Adipose tissue (tissue), 3 donors: Measurements from ENCODE around the gene CNNM3. TPM values are rescaled to one million over a fixed set of nuclear protein-coding genes. Genes with fewer than 3 reads are reported as not detected.
"Not testable (repeated sequence)": the region's sequence is repeated elsewhere in the genome, so short reads cannot be mapped to it uniquely, and the experiment has no call there.

ENCODE experiments used
- H3K27ac ChIP-seq: one replicate; pipeline ENCODE4 v1.5.1; 2013; ENCODE audit warnings: low read depth, low read length
- WGBS, 3 donors: extraction: QIAGEN DNeasy Blood & Tissue Kit; methylation state at CpG; one replicate each; pipeline ENCODE4 v1.1.7; 2013; 5-methylcytosine and 5-hydroxymethylcytosine counted together
- polyA plus RNA-seq, 3 donors: library from polyadenylated mRNA; stranded (reverse); fragments of 200-250 nt; gene quantifications; one replicate each; pipeline ENCODE4 v1.2.3, GENCODE V29; 2013
- donor health status: healthy with polysubstance abuse.
- donor health status: Bipolar disorder and iron deficiency.
- donor health status: healthy.

CNNM3 gene
- polyA plus RNA-seq, 3 donors: 3.6 to 17.9 (median 8.3) TPM

GRCh38 chr2:96853321-96853720 is 37.3 kb downstream of the CNNM3 start:
- no peak overlapping the region for H3K27ac ChIP-seq
- 94 to 96% (median 94%) methylated on average over 15 of the region's 15 CpGs for WGBS, 3 donors

DNA sequence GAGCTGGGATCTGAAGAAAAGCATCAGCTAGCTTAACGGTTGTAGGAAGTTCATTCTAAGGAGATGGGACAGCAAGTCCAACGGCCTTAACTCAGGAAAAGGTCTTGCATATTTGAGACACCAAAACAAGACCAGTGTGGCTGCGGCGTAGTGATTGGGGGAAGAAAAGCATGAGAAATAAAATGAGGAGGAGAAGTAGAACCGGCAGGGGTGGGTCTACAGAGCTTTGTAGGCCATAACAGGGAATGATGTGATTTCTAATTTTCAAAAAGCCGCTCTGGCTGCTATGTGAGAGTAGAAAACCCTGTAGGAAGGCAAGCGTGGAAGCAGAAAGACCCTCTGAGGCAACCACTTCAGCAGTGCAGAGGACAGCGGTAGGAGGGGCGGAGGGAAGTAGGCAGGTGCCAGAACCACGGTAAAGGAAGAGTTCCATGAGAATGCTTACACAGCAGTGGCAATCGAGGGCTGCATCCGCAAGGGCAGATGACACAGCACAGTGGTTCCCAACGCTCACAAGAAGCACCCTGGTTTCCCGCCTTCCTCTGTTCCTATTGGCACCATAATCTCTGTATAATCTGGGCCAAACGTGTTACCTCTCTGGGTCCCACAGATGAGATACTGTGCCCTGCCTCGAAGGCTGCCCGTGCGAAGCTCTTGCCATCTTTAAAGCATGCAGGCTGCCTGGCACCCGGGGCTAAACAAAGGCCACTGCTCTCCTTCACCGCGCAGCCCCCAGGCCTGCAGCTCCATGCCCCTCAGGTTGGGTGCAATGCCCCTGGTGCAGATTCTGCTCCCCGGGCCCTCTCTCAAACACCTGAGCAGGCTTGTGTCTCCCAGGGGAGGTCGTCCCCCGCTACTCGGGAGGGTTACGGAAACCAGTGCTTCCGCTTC is 41.0 kb downstream of the CNNM3 start:
- 11 to 19% (median 15%) methylated on average over 27 of the region's 27 CpGs for WGBS, 3 donors
- no peak overlapping the region for H3K27ac ChIP-seq

GRCh38 chr2:96857667-96858372 is 41.8 kb downstream of the CNNM3 start, which contains the start of gene ANKRD39:
Gene ANKRD39, minus strand, starts transcription at chr2:96858016. Its CDS starts 29 bp downstream, at chr2:96857987.
- H3K27ac ChIP-seq: no peak within 1 kb of the TSS
- WGBS, 3 donors: 0% methylated on average over 77 to 81 of the region's 81 CpGs

DNA sequence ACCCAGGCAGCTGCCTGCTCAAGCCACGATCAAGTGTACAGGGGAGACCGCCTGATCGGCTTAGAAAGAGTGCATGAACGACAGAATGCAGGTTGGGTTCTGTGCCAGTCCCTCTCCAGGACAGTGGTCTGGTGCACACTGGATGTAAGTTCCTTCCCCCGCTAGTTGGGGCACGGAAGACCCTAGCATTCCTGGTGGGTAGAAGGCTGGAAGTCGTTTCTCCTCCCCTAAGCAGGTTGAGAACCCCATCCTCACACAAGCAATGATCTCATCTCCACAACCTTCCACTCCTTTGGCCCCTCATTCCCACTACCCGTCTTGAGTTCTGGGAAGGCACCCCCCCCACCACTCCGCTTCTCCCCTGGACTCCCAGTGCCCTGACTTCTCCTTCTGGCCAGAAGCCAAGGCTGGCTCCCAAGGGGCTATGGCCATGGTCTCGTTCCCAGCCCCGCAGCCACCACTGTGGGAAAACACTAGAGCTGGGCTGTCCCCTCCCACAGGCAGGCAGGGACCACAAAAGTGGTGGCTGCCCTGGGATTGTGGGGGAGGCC is 43.1 kb downstream of the CNNM3 start:
- no peak overlapping the region for H3K27ac ChIP-seq
- WGBS, 3 donors: 40 to 69% (median 44%) methylated on average over 11 of the region's 11 CpGs

- H3K27ac ChIP-seq: no peak overlapping the region
- WGBS, 3 donors: 32 to 52% (median 37%) methylated on average over 4 of the region's 4 CpGs
Observed at GRCh38 chr2:96859681-96860064, 43.6 kb downstream of the CNNM3 start.

DNA sequence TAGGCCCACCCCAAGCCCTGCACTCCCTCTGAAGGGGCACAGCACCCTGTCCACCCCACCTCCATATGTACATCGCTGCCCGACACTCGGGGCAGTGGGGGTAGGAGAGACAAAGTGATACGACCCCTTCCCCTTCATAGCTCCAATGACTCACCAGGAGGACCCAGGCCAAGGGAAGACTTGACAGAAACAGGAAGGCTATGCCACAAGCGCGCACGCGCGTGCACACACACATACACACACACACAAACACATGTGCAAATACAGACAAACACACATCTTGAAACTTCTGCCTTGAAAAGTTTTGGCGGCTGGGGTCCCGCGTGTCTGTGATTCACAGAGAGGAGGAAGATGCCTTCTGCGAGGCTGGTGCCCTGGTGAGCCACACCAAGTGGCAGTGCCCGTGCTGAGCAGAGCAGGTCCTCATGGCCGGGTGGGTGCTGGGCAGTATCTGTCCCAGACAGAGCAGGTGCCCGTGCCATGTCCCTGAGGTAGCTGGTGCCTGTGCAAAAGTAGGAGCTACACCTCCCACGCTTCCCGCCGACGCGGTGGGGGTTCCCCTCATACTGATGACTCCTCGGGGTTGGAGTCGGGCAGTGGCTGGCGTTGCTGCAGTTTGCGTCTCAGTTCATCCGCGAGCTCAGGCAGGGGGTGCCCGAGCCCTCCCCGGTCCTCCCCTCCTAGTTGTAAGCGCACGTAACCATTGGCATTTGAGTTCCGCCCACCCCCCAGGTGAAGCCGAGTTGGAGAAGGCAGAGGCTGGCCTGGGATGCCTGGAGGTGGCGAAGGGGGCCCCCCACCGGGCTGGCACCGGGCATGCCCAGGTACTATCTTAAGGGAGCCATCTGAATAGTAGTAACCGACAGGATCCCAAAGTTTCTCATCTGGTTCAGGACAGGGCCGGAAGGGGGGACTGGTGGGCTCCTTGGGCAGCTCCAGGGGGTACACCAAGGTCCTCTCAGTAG is 44.3 kb downstream of the CNNM3 start:
- H3K27ac ChIP-seq: no peak overlapping the region
- 69 to 83% (median 70%) methylated on average over 38 of the region's 38 CpGs for WGBS, 3 donors

- H3K27ac ChIP-seq: no peak overlapping the region
- WGBS, 3 donors: 90 to 95% (median 95%) methylated on average over 17 of the region's 17 CpGs
Observed at GRCh38 chr2:96861074-96861473, 45.0 kb downstream of the CNNM3 start.

GRCh38 chr2:96863056-96863455 is 47.0 kb downstream of the CNNM3 start:
- H3K27ac ChIP-seq: not testable (repeated sequence)
- 71 to 90% (median 77%) methylated on average over 4 of the region's 4 CpGs for WGBS, 3 donors

DNA sequence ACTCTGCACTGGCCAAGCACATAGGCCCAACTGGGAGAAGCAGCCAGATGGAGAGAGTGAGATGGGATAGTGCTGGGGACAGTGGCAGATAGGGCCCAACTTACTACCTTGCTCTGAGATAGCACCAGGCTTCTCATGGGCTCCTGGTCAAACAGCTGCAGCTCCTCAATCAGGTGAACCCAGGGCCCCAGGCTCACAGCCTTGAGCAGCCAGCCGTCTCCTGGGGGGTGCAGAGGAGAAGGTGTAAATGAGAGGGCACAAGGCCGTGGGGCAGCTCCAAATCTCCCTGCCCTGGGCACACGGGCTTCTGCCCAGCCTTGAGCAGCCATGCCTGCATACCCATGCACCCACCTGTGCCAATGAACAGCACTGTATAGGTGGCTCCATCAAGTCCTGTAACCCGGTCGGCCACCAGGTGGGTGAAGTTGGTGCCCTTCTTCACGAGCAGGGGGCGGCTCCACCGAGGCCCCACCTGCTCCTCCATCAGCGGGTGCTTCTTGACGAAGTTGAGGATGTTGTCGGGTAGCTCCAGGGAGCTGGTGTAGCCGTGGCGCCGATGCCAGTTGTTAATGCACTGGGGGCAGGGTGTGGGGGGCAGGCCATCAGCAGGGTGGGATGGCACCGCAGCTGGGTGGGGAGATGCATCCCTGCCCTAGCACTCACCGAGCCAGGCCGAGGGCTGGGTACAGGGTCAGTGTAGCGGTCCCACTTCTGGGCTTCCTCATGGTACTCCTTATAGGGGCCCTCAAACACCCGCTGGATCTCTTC is 47.7 kb downstream of the CNNM3 start:
- H3K27ac ChIP-seq: no peak overlapping the region
- 92 to 95% (median 93%) methylated on average over 18 to 19 of the region's 19 CpGs for WGBS, 3 donors

DNA sequence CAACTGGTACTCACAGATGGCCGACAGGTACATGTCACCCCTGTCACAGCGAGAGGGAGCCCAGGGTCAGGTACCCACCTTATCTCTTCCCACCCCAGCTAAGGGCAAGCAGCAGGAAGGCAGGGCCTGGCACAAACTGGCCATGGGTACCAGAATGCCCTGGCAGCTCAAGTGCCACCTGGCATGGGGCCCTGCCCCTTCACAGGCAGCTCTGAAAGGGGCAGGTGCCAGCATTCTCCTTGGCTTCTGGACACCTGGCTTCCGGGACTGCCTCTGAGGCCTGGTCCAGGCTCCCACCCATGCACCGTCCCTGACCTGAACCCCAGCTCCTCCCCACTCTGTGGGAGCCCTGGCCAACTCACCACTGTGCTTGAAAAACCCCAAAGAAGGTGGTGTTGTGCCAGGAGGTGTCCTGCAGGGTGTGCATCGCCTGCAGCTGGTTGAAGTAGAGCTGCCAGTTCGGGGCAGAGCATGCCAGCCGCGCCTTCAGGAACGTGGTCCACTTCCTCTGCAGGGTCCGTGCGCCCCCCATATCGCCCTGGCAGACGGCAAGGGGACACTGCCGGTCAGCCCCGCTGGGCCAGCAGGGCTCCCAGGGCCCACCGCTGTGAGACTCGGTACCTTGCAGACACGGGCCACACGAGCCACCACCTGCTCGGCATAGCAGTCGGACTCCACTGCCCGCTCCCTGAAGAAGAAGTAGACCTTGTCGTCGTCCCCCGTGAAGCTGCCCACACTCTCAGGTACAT is 48.4 kb downstream of the CNNM3 start:
- 88 to 90% (median 90%) methylated on average over 25 of the region's 25 CpGs for WGBS, 3 donors
- H3K27ac ChIP-seq: no peak overlapping the region

DNA sequence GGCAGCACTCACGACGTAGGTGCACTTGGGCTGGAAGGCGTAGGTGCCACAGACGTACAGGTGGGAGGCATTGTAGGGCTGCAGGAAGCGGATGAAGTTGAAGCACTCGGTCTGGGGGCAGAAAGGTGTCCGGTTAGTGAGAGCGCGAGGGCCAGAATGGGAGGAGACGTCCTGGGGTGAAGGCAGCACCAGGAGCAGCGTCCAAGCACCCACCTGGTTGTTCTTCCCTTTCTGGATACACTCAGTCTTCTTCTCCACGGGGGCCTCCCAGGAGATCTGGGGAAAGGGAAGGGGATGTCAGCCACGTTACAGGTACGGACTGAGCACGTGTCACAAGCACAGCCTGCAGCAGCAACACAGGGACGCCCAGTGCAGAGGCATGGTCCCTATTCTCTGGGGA is 49.6 kb downstream of the CNNM3 start:
- no peak overlapping the region for H3K27ac ChIP-seq
- 80 to 84% (median 83%) methylated on average over 16 of the region's 16 CpGs for WGBS, 3 donors

DNA sequence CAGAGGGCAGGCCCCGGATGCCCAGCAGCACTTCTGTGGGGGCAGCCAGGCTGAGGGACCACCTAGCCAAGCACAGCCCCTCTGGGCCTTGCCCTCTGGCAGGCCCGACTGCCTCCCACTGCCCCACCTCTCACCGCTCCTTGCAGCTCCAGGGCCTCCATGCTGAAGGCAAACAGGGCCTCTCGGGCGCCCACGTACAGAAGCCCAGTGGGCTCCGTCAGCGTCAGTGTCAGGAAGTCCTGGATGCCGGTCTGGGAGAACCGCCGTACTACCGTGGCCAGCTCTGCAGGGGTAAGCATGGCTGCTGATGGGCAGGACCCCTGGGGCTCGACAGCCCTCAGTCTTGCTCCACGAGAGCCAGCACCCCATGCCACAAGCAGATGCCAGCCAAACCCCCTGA is 50.1 kb downstream of the CNNM3 start:
- WGBS, 3 donors: 59 to 78% (median 60%) methylated on average over 14 of the region's 14 CpGs
- H3K27ac ChIP-seq: no peak overlapping the region

- WGBS, 3 donors: 37 to 82% (median 42%) methylated on average over 7 to 8 of the region's 8 CpGs
- no peak overlapping the region for H3K27ac ChIP-seq
Observed at GRCh38 chr2:96866586-96866985, 50.5 kb downstream of the CNNM3 start.

DNA sequence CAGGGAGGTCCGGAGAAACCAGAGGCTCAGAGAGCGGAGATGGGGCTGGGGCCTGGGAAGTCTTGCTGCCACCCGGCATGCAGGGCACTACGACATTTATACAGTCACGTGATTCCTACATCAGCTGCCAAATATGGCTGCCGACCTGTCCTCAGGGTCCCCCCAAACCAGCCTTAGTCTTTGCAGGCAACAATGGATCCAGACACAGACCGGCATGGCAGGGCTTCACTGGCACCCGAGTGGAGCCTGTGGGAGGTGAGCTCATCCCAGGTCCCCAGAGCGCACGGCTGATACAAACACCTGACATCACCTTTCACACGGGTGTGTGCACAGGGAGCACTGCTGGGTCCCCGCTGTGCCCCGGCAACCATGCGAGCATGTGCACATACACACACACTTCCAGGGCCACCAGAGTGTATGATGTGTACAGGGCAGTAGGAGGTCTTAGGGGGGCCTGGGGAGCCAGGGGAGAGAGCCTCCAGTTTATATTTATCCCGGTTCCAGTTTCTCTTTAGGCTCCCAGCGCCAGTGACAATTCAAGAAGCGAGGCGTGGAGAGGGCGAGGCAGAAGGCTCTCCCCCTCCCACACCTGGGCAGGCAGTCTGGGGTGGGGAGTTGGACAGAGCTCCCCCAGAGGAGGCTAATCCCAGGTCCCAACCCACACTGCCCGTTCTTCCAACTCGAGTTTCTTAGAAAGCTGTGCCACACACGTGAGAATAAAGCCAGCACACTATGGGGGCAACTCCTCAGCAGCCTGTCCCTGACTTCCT is 51.1 kb downstream of the CNNM3 start:
- 48 to 70% (median 51%) methylated on average over 22 of the region's 22 CpGs for WGBS, 3 donors
- peak overlapping the region; percentile 22 for H3K27ac ChIP-seq

DNA sequence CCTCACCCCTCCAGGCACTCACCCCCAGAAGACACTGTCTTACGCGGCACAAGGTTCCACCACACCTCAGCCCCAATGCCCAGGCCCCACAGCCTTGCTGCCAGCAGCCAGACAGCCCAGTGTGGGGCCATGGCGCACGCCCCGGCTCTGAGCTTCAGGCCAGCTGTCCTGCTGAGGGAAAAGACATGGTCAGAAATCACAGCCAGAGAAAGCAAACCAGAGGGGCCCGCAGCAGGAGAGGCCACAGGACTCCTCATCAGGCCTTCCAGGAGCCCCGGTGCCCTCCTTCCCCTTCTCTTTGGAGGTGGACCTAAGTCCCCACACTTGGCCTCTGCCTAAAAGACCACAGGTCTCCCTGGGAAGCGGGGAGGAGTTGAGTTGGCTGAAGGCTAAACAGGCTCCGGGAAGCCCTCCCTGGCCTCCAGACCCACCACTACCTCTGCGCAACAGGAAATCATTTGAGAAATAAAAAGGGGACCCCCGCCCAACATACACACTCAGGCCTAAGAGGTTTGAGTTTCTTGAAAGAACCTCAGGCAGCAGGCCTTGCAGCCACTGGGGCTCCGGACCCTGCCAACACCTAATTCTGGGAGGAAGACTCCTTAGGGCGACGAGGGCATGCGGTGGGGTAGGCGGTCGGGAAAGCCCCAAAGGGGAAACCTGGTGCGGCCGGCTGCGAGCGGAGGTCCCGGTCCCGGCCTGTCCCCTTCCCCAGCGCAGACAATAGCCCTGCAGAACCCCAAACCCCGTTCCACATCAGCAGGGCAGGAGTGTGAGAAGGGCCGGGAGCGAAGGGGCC is 51.9 kb downstream of the CNNM3 start:
- peak overlapping the region; percentile 75 for H3K27ac ChIP-seq
- 9 to 20% (median 10%) methylated on average over 27 of the region's 27 CpGs for WGBS, 3 donors
